HepG2 (cell line): ENCODE results near the gene PRKCI. TPM values are rescaled to one million over a fixed set of nuclear protein-coding genes. Genes with fewer than 3 reads are reported as not detected.
A peak's percentile ranks its signal among the peaks of the same experiment; 100 is the strongest.
"Not testable (repeated sequence)": the region's sequence is repeated elsewhere in the genome, so short reads cannot be mapped to it uniquely, and the experiment has no call there.

Experiments used
- ATAC-seq: fragments of 200-7000 bp; cut with Tn5 transposase; 3 replicates; pipeline ENCODE4 v1.9.1; 2020; ENCODE audit warnings: mild to moderate bottlenecking, moderate library complexity
- BruUV-seq: library from RNA; stranded (reverse); fragments of 400-500 nt; replicated peaks from 2 replicates; lab custom pipeline; 2021; lab: Mats Ljungman, UMichigan
- CTCF ChIA-PET: fragments of 300-600 bp; formaldehyde crosslinking; extraction: SDS; loops from one replicate; lab custom pipeline; 2021; ENCODE audit warnings: low total read pairs, inconsistent platforms, low intra/inter-chr PET ratio; lab: Yijun Ruan, JAX
- POLR2A ChIA-PET: fragments of 350-600 bp; sonication (Branson Sonifier 250); formaldehyde crosslinking; loops from one replicate; lab custom pipeline; 2020; ENCODE audit warnings: antibody characterized with exemption, inconsistent platforms; lab: Yijun Ruan, JAX
- DNase-seq: peaks from one replicate; pipeline ENCODE4 v3.0.0-alpha.2; 2015; ENCODE audit warnings: low spot score
- FAIRE-seq: peaks from 3 replicates; lab custom pipeline; 2011; peaks lifted over from hg19 to GRCh38; lab: Jason Lieb, UNC
- H2AFZ ChIP-seq: one replicate; pipeline ENCODE4 v1.6.1; 2011; ENCODE audit warnings: low read length, inconsistent platforms
- H3K27ac ChIP-seq: fragments of 300-600 bp; 3 replicates; pipeline ENCODE4 v1.8.0; 2011; ENCODE audit warnings: mixed run types, mild to moderate bottlenecking, mixed read lengths, low read length, inconsistent platforms; ENCODE audit not compliant: insufficient read depth; ENCODE audit errors: extremely low read length
- H3K27me3 ChIP-seq, 2 experiments: fragments of 200-600 bp in 1 of 2; 2 replicates in 1 of 2; 3 replicates in 1 of 2; pipeline versions ENCODE4 v1.6.0 to v1.8.0; 2011; ENCODE audit warnings: low read length in 2 of 2, mild to moderate bottlenecking in 2 of 2, moderate library complexity in 2 of 2, inconsistent platforms in 1 of 2; ENCODE audit not compliant: insufficient read depth in 2 of 2, control insufficient read depth in 1 of 2
- H3K36me3 ChIP-seq, 2 experiments: fragments of 200-600 bp in 1 of 2; replicated peaks in 1 of 2; 2 replicates in 1 of 2; 3 replicates in 1 of 2; pipeline versions ENCODE4 v1.5.1 to v1.8.0; 2011; ENCODE audit warnings: low read length in 2 of 2, inconsistent platforms in 1 of 2; ENCODE audit not compliant: insufficient read depth in 2 of 2, control insufficient read depth in 1 of 2
- H3K4me1 ChIP-seq: 2 replicates; pipeline ENCODE4 v1.5.1; 2012; ENCODE audit warnings: low read length, inconsistent platforms; ENCODE audit not compliant: insufficient read depth
- H3K4me2 ChIP-seq: 2 replicates; pipeline ENCODE4 v1.6.0; 2011; ENCODE audit warnings: low read depth, low read length, inconsistent platforms
- H3K4me3 ChIP-seq, 3 experiments: fragments of 200-600 bp in 1 of 3; sonication (generic), shearing (Covaris generic) in 1 of 3; replicated peaks in 1 of 3; 2 replicates each; pipeline ENCODE4 v1.5.1; 2011 to 2016; ENCODE audit warnings: low read length in 3 of 3, inconsistent platforms in 2 of 3, low read depth in 2 of 3, mild to moderate bottlenecking in 2 of 3, control low read depth in 1 of 3, mixed read lengths in 1 of 3; ENCODE audit not compliant: insufficient read depth in 1 of 3
- H3K79me2 ChIP-seq: one replicate; pipeline ENCODE4 v1.6.1; 2011; ENCODE audit warnings: low read length, inconsistent platforms; ENCODE audit not compliant: insufficient read depth
- H3K9ac ChIP-seq: 2 replicates; pipeline ENCODE4 v1.6.0; 2011; ENCODE audit warnings: mild to moderate bottlenecking, low read depth, low read length, inconsistent platforms; ENCODE audit not compliant: insufficient read depth
- H3K9me3 ChIP-seq: 2 replicates; pipeline ENCODE4 v1.5.1; 2012; ENCODE audit warnings: mild to moderate bottlenecking, low read length
- H4K20me1 ChIP-seq: 2 replicates; pipeline ENCODE4 v1.6.0; 2011; ENCODE audit warnings: inconsistent platforms, mild to moderate bottlenecking, low read length, moderate library complexity; ENCODE audit not compliant: insufficient read depth
- CSRNP2 ChIP-seq: sonication (generic); formaldehyde crosslinking; conservative IDR thresholded peaks from 2 replicates; pipeline ENCODE4 v1.8.0; 2022; ENCODE audit warnings: low read depth, missing genetic modification reagents
- FOSL2 ChIP-seq: sonication (generic); formaldehyde crosslinking; IDR thresholded peaks from 2 replicates; pipeline ENCODE4 v1.4.0; 2020; ENCODE audit warnings: missing genetic modification reagents
- KLF12 ChIP-seq: sonication (generic); formaldehyde crosslinking; IDR thresholded peaks from 2 replicates; pipeline ENCODE4 v1.4.0; 2020; ENCODE audit warnings: missing genetic modification reagents, borderline replicate concordance
- MAFF ChIP-seq: IDR thresholded peaks from 2 replicates; pipeline ENCODE4 v1.6.1; 2011; ENCODE audit warnings: low read depth, low read length, improper control_type of control experiment
- MAFK ChIP-seq, 2 experiments: IDR thresholded peaks in 1 of 2; conservative IDR thresholded peaks in 1 of 2; 2 replicates each; pipeline ENCODE4 v1.6.1; 2011; ENCODE audit warnings: improper control_type of control experiment in 2 of 2, low read length in 2 of 2
- NFYB ChIP-seq: sonication (generic); formaldehyde crosslinking; IDR thresholded peaks from 2 replicates; pipeline ENCODE4 v1.4.0; 2020; ENCODE audit warnings: missing genetic modification reagents
- NFYC ChIP-seq: IDR thresholded peaks from 2 replicates; pipeline ENCODE4 v1.6.1; 2016; ENCODE audit warnings: missing genetic modification reagents, missing compliant biosample characterization
- SAFB2 ChIP-seq: sonication (generic); formaldehyde crosslinking; IDR thresholded peaks from 2 replicates; pipeline ENCODE4 v1.5.1; 2020; ENCODE audit warnings: missing genetic modification reagents, low read depth, mild to moderate bottlenecking, borderline replicate concordance
- TMF1 ChIP-seq: sonication (generic); formaldehyde crosslinking; IDR thresholded peaks from 2 replicates; pipeline ENCODE4 v1.8.1; 2022; ENCODE audit warnings: low read depth, missing genetic modification reagents
- ZBTB34 ChIP-seq: sonication (generic); formaldehyde crosslinking; IDR thresholded peaks from 2 replicates; pipeline ENCODE4 v1.8.0; 2022; ENCODE audit warnings: mild to moderate bottlenecking, missing genetic modification reagents
- ZNF205 ChIP-seq: IDR thresholded peaks from 2 replicates; pipeline ENCODE4 v1.6.1; 2018; ENCODE audit warnings: missing biosample characterization, missing genetic modification reagents
- ZNF432 ChIP-seq: sonication (generic); formaldehyde crosslinking; IDR thresholded peaks from 2 replicates; pipeline ENCODE4 v1.5.0; 2020; ENCODE audit warnings: missing genetic modification reagents, mild to moderate bottlenecking, borderline replicate concordance
- WGBS: methylation state at CpG from one replicate; pipeline ENCODE4 v1.1.6; 2017; ENCODE audit warnings: low lambda C conversion rate; 5-methylcytosine and 5-hydroxymethylcytosine counted together
- in situ Hi-C: cut with HindIII; loops from 2 replicates; pipeline ENCODE4 v1.10.0; 2017; ENCODE audit warnings: low pct_unique_long_range_greater_than_20kb; ENCODE audit not compliant: extremely low pct_ligation_motif_present
- intact Hi-C: fragments of 100-400 bp; cut with micrococcal nuclease; formaldehyde crosslinking; loops from one replicate; pipeline ENCODE4 v1.10.0; 2022; ENCODE audit not compliant: unreplicated experiment
- polyA plus RNA-seq, 8 experiments: library from polyadenylated mRNA; depleted of rRNA in 3 of 8; stranded (reverse) in 7 of 8; unstranded in 1 of 8; fragments of >200 nt; fragmentation: Illumina TruSeq in 4 of 8; extraction: Trizol in 4 of 8; gene quantifications; 2 replicates each; pipeline versions ENCODE4 v1.2.1 to v1.2.3, GENCODE V29; 2011 to 2016; ENCODE audit warnings: low read depth in 4 of 8, missing spikeins in 1 of 8, mixed read lengths in 1 of 8; ENCODE audit not compliant: insufficient read depth in 1 of 8
- total RNA-seq, 5 experiments: library from RNA; depleted of rRNA; stranded (reverse); fragments of >200 nt; fragmentation: Illumina TruSeq; extraction: Trizol; gene quantifications; 2 replicates each; pipeline ENCODE4 v1.2.3, GENCODE V29; 2016; ENCODE audit warnings: low read depth in 1 of 5

PRKCI gene
- total and polyA plus RNA-seq, 2 of the 13 experiments (the other 11 are each of a cell fraction or from before 2014, with no cell fraction given) = 17.2 to 30.4 TPM

GRCh38 chr3:170327868-170328548 is 105.8 kb downstream of the PRKCI start:
- BruUV-seq, H3K4me2 ChIP-seq, CTCF ChIA-PET, ATAC-seq, H3K27ac ChIP-seq, H3K36me3 ChIP-seq, intact Hi-C loops, H3K4me3 ChIP-seq, H3K9ac ChIP-seq, H4K20me1 ChIP-seq, in situ Hi-C loops, FAIRE-seq, H3K79me2 ChIP-seq, H3K9me3 ChIP-seq, H2AFZ ChIP-seq, DNase-seq, H3K27me3 ChIP-seq: not testable (repeated sequence)
- POLR2A ChIA-PET = interaction anchor here (1.0 to 1.2 kb wide), 3 partner anchors 11 to 30 kb away, joined by 3 to 5 read pairs (median 3); partner anchors contain the start of gene SKIL
- H3K4me1 ChIP-seq = peaks cover 33% of the 10 kb centered on the region
- 77% methylated on average over 6 of the region's 7 CpGs for WGBS
- TF ChIP-seq MAFK (conservative IDR thresholded peaks at IDR 0.05 in 1 of 2, IDR thresholded peaks at IDR 0.05 in 1 of 2; ENCODE audit: low read length in 2 of 2) (peak; percentile 31 to 53; a peak in 2 of 4 replicates), NFYC (peak; percentile 31; the same call in 1 of the 2 replicates), MAFF (peak; percentile 42; the same call in 1 of the 2 replicates), NFYB (CRISPR knock-in tag) (peak; percentile 58; the same call in 1 of the 2 replicates)

- Histone ChIP-seq H3K27ac (peak overlapping the region; percentile 82), H3K36me3 (no peaks in the 10 kb centered on the region), H3K9me3 (no peaks in the 10 kb centered on the region), H3K27me3 (no peaks in the 10 kb centered on the region), H4K20me1 (no peaks in the 10 kb centered on the region), H3K4me2 (peak overlapping the region; percentile 64), H3K4me1 (peaks cover 26% of the 10 kb centered on the region), H2AFZ (no peak overlapping the region), H3K9ac (no peak overlapping the region; the same call in 1 of the 2 replicates), H3K4me3 (no peak overlapping the region; a peak in 1 of 6 replicates), H3K79me2 (no peaks in the 10 kb centered on the region)
- 20% methylated on average over 4 of the region's 5 CpGs for WGBS
- in situ Hi-C loops = no loop called here
- BruUV-seq = no TSS peak
- no peak for FAIRE-seq
- peak; percentile 68 for DNase-seq
- CTCF ChIA-PET = no interaction called here
- POLR2A ChIA-PET = interaction anchor here (1.6 kb wide), 1 partner anchor 26 kb away, joined by 8 read pairs; the partner anchor contains the start of gene SKIL
- peak; percentile 64 for ATAC-seq
- intact Hi-C loops = no loop called here
- TF ChIP-seq KLF12 (CRISPR knock-in tag) (no peak), CSRNP2 (CRISPR knock-in tag) (no peak), TMF1 (CRISPR knock-in tag) (no peak), ZNF432 (CRISPR knock-in tag) (no peak), ZBTB34 (no peak), MAFK (conservative IDR thresholded peaks at IDR 0.05 in 1 of 2, IDR thresholded peaks at IDR 0.05 in 1 of 2; ENCODE audit: low read length in 2 of 2) (peak in 1 of 2 experiments; percentile 44; a peak in 3 of 4 replicates), SAFB2 (CRISPR knock-in tag) (no peak), MAFF (peak; percentile 50), FOSL2 (CRISPR knock-in tag) (peak; percentile 92), ZNF205 (CRISPR knock-in tag) (no peak)
These were observed 108.1 kb downstream of the PRKCI start for GRCh38 chr3:170330366-170330765.
